Activated CD8-positive, alpha-beta T cell treated with anti-CD3 and anti-CD28 coated beads for 36 hours (primary cell): ENCODE measurements around the gene CADM4. TPM values are rescaled to one million over a fixed set of nuclear protein-coding genes. Genes with fewer than 3 reads are reported as not detected.

ENCODE experiments used
- ATAC-seq: fragments of 200-7000 bp; cut with Tn5 transposase; one replicate; pipeline ENCODE4 v1.10.0; 2021; ENCODE audit warnings: mild to moderate bottlenecking, moderate library complexity
- CTCF ChIA-PET: fragments of 350-600 bp; sonication (Branson Sonifier 250); formaldehyde crosslinking; loops from one replicate; lab custom pipeline; 2021; ENCODE audit warnings: antibody characterized with exemption; lab: Charles Lee
- POLR2A ChIA-PET: fragments of 350-600 bp; sonication (Branson Sonifier 250); formaldehyde crosslinking; loops from one replicate; lab custom pipeline; 2021; ENCODE audit warnings: antibody characterized with exemption; lab: Charles Lee
- DNase-seq: peaks from one replicate; pipeline ENCODE4 v3.0.0-alpha.2; 2020
- H3K27ac Mint-ChIP-seq: one replicate; pipeline ENCODE4 v1.8.0; 2021; ENCODE audit warnings: mild to moderate bottlenecking, mixed read lengths
- H3K27me3 Mint-ChIP-seq: one replicate; pipeline ENCODE4 v1.8.0; 2021; ENCODE audit warnings: mixed read lengths
- H3K36me3 Mint-ChIP-seq: one replicate; pipeline ENCODE4 v1.8.0; 2021; ENCODE audit warnings: low read depth, mixed read lengths
- H3K4me1 Mint-ChIP-seq: one replicate; pipeline ENCODE4 v1.8.0; 2021; ENCODE audit warnings: low read depth, mixed read lengths
- H3K4me3 Mint-ChIP-seq: one replicate; pipeline ENCODE4 v1.8.0; 2021; ENCODE audit warnings: mild to moderate bottlenecking, moderate library complexity, mixed read lengths
- H3K9me3 Mint-ChIP-seq: one replicate; pipeline ENCODE4 v1.8.0; 2021; ENCODE audit warnings: mixed read lengths
- intact Hi-C: fragments of 100-400 bp; cut with micrococcal nuclease; formaldehyde crosslinking; loops from one replicate; pipeline ENCODE4 v1.10.0; 2022
- total RNA-seq, 2 experiments: library from RNA; stranded (reverse); gene quantifications; one replicate each; pipeline ENCODE4 v1.2.3, GENCODE V29; 2021
- TF ChIP-seq, protein P1 (sequence below): fragments of 200-600 bp; IDR thresholded peaks from one replicate; pipeline ENCODE4 v1.8.0; 2022; ENCODE audit warnings: antibody characterized with exemption, mild to moderate bottlenecking

The CADM4 gene
- total RNA-seq, 2 experiments from 2014 or later = 0.22 to 0.38 TPM

GRCh38 chr19:43634872-43635560 lies 4.6 kb downstream of the CADM4 start:
- intact Hi-C loops = no loop called here
- peaks cover 22% of the 10 kb centered on the region for H3K27me3 Mint-ChIP-seq
- ATAC-seq (no peak), DNase-seq (no peak)
- H3K36me3 Mint-ChIP-seq = no peaks in the 10 kb centered on the region
- H3K4me3 Mint-ChIP-seq = no peak overlapping the region
- ChIA-PET CTCF (interaction anchor here (1.5 kb wide), 1 partner anchor 80 kb away, joined by 3 read pairs; no protein-coding TSS in a partner anchor), POLR2A (no interaction called here)
- H3K4me1 Mint-ChIP-seq = peaks cover 6% of the 10 kb centered on the region
- TF ChIP-seq, protein P1, sequence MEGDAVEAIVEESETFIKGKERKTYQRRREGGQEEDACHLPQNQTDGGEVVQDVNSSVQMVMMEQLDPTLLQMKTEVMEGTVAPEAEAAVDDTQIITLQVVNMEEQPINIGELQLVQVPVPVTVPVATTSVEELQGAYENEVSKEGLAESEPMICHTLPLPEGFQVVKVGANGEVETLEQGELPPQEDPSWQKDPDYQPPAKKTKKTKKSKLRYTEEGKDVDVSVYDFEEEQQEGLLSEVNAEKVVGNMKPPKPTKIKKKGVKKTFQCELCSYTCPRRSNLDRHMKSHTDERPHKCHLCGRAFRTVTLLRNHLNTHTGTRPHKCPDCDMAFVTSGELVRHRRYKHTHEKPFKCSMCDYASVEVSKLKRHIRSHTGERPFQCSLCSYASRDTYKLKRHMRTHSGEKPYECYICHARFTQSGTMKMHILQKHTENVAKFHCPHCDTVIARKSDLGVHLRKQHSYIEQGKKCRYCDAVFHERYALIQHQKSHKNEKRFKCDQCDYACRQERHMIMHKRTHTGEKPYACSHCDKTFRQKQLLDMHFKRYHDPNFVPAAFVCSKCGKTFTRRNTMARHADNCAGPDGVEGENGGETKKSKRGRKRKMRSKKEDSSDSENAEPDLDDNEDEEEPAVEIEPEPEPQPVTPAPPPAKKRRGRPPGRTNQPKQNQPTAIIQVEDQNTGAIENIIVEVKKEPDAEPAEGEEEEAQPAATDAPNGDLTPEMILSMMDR = no peak
- no peaks in the 10 kb centered on the region for H3K9me3 Mint-ChIP-seq
- no peak overlapping the region for H3K27ac Mint-ChIP-seq

GRCh38 chr19:43634506-43634871 lies 5.2 kb downstream of the CADM4 start:
- Mint-ChIP-seq H3K36me3 (no peaks in the 10 kb centered on the region), H3K27ac (no peak overlapping the region), H3K9me3 (no peaks in the 10 kb centered on the region), H3K27me3 (peaks cover 21% of the 10 kb centered on the region), H3K4me1 (peaks cover 5% of the 10 kb centered on the region), H3K4me3 (no peak overlapping the region)
- POLR2A ChIA-PET = no interaction called here
- intact Hi-C loops = no loop called here
- DNase-seq (no peak), ATAC-seq (no peak)
- CTCF ChIA-PET = interaction anchor here (1.5 kb wide), 1 partner anchor 80 kb away, joined by 3 read pairs; no protein-coding TSS in a partner anchor
- TF ChIP-seq, protein P1 = no peak

DNA sequence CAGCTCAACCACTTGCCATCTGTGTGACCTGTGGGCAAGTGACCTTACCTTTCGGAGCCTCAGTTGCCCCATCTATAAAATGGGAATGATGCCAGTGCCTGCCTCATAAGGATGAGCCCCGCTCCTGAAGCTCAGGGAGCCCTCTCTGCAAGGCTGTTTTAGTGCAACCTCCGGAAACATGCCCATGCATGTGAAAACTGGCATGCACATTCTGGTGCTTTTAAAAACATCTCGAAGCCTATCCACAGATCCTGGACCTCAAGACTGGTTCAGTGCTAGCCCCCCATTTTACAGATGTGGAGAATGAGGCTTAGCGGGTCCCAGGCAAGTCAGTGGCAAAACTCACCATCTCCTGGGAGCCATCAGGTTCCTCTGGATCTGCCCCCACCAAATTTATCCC lies 5.6 kb downstream of the CADM4 start:
- H3K4me3 Mint-ChIP-seq = no peak overlapping the region
- ATAC-seq = no peak
- POLR2A ChIA-PET = no interaction called here
- peaks cover 4% of the 10 kb centered on the region for H3K4me1 Mint-ChIP-seq
- no peak overlapping the region for H3K27ac Mint-ChIP-seq
- no peaks in the 10 kb centered on the region for H3K36me3 Mint-ChIP-seq
- TF ChIP-seq, protein P1 = no peak
- H3K9me3 Mint-ChIP-seq = no peaks in the 10 kb centered on the region
- intact Hi-C loops = no loop called here
- DNase-seq = no peak
- peaks cover 19% of the 10 kb centered on the region for H3K27me3 Mint-ChIP-seq
- CTCF ChIA-PET = interaction anchor here (1.5 kb wide), 1 partner anchor 79 kb away, joined by 3 read pairs; no protein-coding TSS in a partner anchor

DNA sequence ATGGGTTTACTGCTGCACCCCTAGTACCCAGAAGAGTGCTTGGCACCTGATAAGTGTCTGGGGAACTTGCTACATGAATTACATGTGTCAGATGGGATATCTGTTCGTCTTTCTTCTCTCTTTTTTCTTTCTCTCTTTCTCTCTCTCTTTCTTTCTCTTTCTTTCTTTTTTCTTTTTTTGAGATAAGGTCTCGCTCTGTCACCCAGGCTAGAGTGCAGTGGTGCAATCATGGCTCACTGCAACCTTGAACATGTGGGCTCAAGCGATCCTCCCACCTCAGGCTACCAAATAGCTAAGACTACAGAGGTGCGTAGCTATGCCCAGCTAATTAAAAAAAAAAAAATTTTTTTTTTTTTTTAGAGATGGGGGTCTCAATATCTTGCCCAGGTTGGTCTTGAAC lies 6.1 kb downstream of the CADM4 start:
- TF ChIP-seq, protein P1 = no peak
- POLR2A ChIA-PET = no interaction called here

DNA sequence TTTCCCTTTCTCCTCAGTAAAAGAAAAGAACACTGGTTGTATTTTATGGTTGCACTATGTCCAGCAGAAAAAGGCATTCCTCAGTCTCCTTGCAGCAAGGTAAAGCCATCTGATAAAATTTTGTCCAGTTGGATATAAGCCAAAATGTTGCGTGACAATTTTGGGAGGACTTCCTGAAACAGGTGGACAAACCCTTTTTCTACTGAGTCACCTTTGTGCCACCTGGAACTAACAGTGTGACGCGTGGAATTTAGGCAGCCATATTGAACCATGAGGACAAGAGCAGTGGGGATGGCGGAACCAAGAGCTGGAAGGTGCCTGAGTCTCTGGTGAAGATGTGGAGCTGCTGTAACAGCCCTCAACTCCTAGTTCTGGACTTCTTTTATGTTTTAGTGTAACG lies 8.2 kb downstream of the CADM4 start:
- Mint-ChIP-seq H3K9me3 (no peaks in the 10 kb centered on the region), H3K27ac (no peak overlapping the region), H3K27me3 (peaks cover 8% of the 10 kb centered on the region), H3K4me1 (no peaks in the 10 kb centered on the region), H3K36me3 (no peaks in the 10 kb centered on the region), H3K4me3 (no peak overlapping the region)
- intact Hi-C loops = no loop called here
- ChIA-PET CTCF (no interaction called here), POLR2A (no interaction called here)
- TF ChIP-seq, protein P1 = no peak
- ATAC-seq = no peak
- DNase-seq = no peak

More for the DNA sequence above, 6.1 kb downstream of the CADM4 start:
- no peak overlapping the region for H3K4me3 Mint-ChIP-seq
- CTCF ChIA-PET = no interaction called here
- no peaks in the 10 kb centered on the region for H3K4me1 Mint-ChIP-seq
- H3K9me3 Mint-ChIP-seq = no peaks in the 10 kb centered on the region
- ATAC-seq (no peak), DNase-seq (no peak)
- intact Hi-C loops = no loop called here
- H3K27ac Mint-ChIP-seq = no peak overlapping the region
- peaks cover 13% of the 10 kb centered on the region for H3K27me3 Mint-ChIP-seq
- H3K36me3 Mint-ChIP-seq = no peaks in the 10 kb centered on the region
